Measurements from ENCODE around the gene RASSF6.

- TF ChIP-seq CTCF (IDR thresholded peaks at IDR 0.05) (no peak), POLR2A (IDR thresholded peaks at IDR 0.05) (no peak)
Measured at GRCh38 chr4:73664470-73664869, 44.2 kb upstream of the RASSF6 start.
